Measurements from ENCODE around the gene IL22RA1.

DNA sequence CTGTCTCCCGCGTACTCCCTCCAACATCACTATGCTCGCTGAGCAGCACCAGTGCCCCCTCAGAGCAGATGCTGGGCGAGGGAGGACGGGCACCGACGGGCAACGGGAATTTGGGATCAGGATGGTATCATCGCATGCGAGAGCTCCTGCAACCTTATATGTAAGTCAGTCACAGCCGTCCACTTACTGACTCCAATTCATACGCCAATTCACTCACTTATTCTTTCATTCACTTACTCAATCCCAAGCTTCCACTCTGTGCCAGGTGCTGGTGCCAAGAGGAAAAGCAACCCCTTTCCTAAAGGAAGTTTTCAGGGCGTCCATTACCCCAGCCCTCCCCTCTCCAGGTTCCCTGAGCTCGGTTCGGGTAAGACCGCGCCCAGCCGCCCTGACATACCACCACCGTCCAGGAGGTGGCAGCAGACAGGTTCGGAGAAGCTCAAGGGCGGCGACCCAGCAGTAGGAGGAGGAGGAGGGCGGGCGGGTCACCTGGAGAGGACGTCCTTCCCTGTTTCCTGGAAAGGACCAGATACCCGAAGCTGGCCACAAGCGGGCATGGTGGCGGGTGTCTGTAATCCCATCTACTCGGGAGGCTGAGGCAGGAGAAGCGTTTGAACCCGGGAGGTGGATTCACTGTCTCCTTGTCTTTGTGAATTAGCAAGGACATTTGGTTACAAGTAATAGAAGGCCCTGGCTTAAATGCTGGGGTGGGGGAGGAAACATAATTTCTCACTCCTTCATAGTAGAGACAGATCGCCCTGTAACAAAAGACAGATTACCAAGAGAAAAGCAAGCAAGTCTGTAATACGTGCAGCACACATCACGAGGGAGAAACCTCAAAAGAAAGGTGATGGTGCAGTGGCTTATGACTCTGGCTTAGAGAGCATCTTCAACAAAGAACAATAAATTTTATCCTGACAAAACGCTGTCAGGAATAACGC is 7.6 kb upstream of the IL22RA1 start:
- TF ChIP-seq, protein P1, sequence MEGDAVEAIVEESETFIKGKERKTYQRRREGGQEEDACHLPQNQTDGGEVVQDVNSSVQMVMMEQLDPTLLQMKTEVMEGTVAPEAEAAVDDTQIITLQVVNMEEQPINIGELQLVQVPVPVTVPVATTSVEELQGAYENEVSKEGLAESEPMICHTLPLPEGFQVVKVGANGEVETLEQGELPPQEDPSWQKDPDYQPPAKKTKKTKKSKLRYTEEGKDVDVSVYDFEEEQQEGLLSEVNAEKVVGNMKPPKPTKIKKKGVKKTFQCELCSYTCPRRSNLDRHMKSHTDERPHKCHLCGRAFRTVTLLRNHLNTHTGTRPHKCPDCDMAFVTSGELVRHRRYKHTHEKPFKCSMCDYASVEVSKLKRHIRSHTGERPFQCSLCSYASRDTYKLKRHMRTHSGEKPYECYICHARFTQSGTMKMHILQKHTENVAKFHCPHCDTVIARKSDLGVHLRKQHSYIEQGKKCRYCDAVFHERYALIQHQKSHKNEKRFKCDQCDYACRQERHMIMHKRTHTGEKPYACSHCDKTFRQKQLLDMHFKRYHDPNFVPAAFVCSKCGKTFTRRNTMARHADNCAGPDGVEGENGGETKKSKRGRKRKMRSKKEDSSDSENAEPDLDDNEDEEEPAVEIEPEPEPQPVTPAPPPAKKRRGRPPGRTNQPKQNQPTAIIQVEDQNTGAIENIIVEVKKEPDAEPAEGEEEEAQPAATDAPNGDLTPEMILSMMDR (IDR thresholded peaks at IDR 0.05): peak; percentile 81 to 87 (median 84)
- no peak for TF ChIP-seq POLR2A (IDR thresholded peaks at IDR 0.05)
